ENCODE data around the gene ADAMTSL4. TPM values are rescaled to one million over a fixed set of nuclear protein-coding genes. Genes with fewer than 3 reads are reported as not detected.

ADAMTSL4 gene
- total and polyA plus RNA-seq, 2 of the 8 experiments (the other 6 are each of a cell fraction or from before 2014, with no cell fraction given) = 4.2 to 5.4 TPM

GRCh38 chr1:150513351-150513791, 35.8 kb upstream of the ADAMTSL4 start:
- no peak overlapping the region for H2BK5ac ChIP-seq (ENCODE audit: low read depth, low read length)
- no peaks in the 10 kb centered on the region for H3K9me3 ChIP-seq (ENCODE audit: insufficient read depth in 2 of 2, low read depth in 1 of 2, low read length in 1 of 2)
- no peak overlapping the region for H3K14ac ChIP-seq (ENCODE audit: insufficient read length)
- no peaks in the 10 kb centered on the region for H3K79me2 ChIP-seq (ENCODE audit: control insufficient read depth in 1 of 2, insufficient read depth in 2 of 2, low read length in 2 of 2)
- no peak overlapping the region for H4K5ac ChIP-seq (ENCODE audit: insufficient read length, low read depth, low read length)
- 92% methylated on average over 7 of the region's 7 CpGs; no CpG with 5 or more reads in 1 of the 2 experiments for WGBS, 2 experiments (ENCODE audit: extremely low coverage in 1 of 2, insufficient coverage in 1 of 2, insufficient read length in 1 of 2, insufficient replicate concordance in 2 of 2, low coverage in 1 of 2, low lambda C conversion rate in 2 of 2, missing lambda C conversion rate in 1 of 2)
- no peaks in the 10 kb centered on the region for H3K36me3 ChIP-seq (ENCODE audit: control insufficient read depth in 2 of 4, insufficient read depth in 4 of 4, low read length in 3 of 4)
- H3K9ac ChIP-seq (replicated peaks in 1 of 4; ENCODE audit: extremely low read depth in 1 of 4, low read depth in 3 of 4, low read length in 3 of 4) = no peak overlapping the region
- H3K4ac ChIP-seq (replicated peaks; ENCODE audit: insufficient read length, low read depth, low read length) = no peak overlapping the region
- H3K56ac ChIP-seq (replicated peaks; ENCODE audit: insufficient read length, low read depth, low read length) = no peak overlapping the region
- H2BK15ac ChIP-seq (ENCODE audit: low read length) = no peak overlapping the region
- H2AK5ac ChIP-seq (ENCODE audit: low read depth, low read length) = no peak overlapping the region
- H2BK20ac ChIP-seq (ENCODE audit: low read length) = no peak overlapping the region
- H2BK120ac ChIP-seq (replicated peaks; ENCODE audit: low read depth, low read length) = no peak overlapping the region
- ChIA-PET CTCF (ENCODE audit: partially characterized antibody) (interaction anchor here (22.4 kb wide), 1 partner anchor 19 kb away, joined by 253 read pairs; no protein-coding TSS in a partner anchor), POLR2A (ENCODE audit: partially characterized antibody) (interaction anchor here (0.6 to 1.7 kb wide), 3 partner anchors 15 to 144 kb away, joined by 4 read pairs; no protein-coding TSS in a partner anchor)
- no peaks in the 10 kb centered on the region for H4K20me1 ChIP-seq (replicated peaks in 1 of 2; ENCODE audit: control insufficient read depth in 1 of 2, insufficient read depth in 2 of 2, low read length in 2 of 2)
- no peak overlapping the region for H3K4me3 ChIP-seq (ENCODE audit: extremely low read depth in 1 of 4, insufficient read depth in 2 of 4, low read depth in 3 of 4, low read length in 4 of 4)
- no peak overlapping the region for H4K91ac ChIP-seq (replicated peaks; ENCODE audit: insufficient read length, low read length)
- H2BK12ac ChIP-seq (ENCODE audit: low read depth, low read length) = no peak overlapping the region
- H2AFZ ChIP-seq (ENCODE audit: low read length) = no peak overlapping the region
- FAIRE-seq (no peak), DNase-seq (ENCODE audit: low read depth in 1 of 2, low spot score in 2 of 2) (no peak)
- H3K23ac ChIP-seq (ENCODE audit: insufficient read length) = no peak overlapping the region
- peaks cover 5% of the 10 kb centered on the region for H3K23me2 ChIP-seq (ENCODE audit: low read depth, low read length)
- H3K27ac ChIP-seq (ENCODE audit: low read depth, low read length) = no peak overlapping the region
- H4K8ac ChIP-seq (ENCODE audit: extremely low read depth, insufficient read depth, low read length) = no peak overlapping the region
- peaks cover 0 to 4% (median 3%) of the 10 kb centered on the region in 4 experiments; a peak in 5 of 7 replicates for H3K4me1 ChIP-seq (replicated peaks in 1 of 4; ENCODE audit: control insufficient read depth in 3 of 4, insufficient read depth in 4 of 4, low read length in 3 of 4)
- no peaks in the 10 kb centered on the region; a peak in 1 of 7 replicates for H3K27me3 ChIP-seq (replicated peaks in 1 of 4; ENCODE audit: control insufficient read depth in 3 of 4, extremely low read depth in 1 of 4, insufficient read depth in 3 of 4, low read length in 3 of 4)
- no peaks in the 10 kb centered on the region for H3K79me1 ChIP-seq (ENCODE audit: low read depth, low read length)
- H3K4me2 ChIP-seq (ENCODE audit: insufficient read depth in 1 of 2, low read depth in 2 of 2, low read length in 2 of 2) = no peak overlapping the region
- H3K18ac ChIP-seq (ENCODE audit: extremely low read depth, low read length) = no peak overlapping the region
- TF ChIP-seq SIX5 (IDR thresholded peaks at IDR 0.05; ENCODE audit: low read depth, low read length) (no peak), TCF12 (IDR thresholded peaks at IDR 0.05; ENCODE audit: low read depth, low read length) (no peak), CTCF (IDR thresholded peaks at IDR 0.05; ENCODE audit: control extremely low read depth in 1 of 3, insufficient read depth in 1 of 3, low read depth in 1 of 3, low read length in 3 of 3) (no peak), POLR2AphosphoS5 (IDR thresholded peaks at IDR 0.05; ENCODE audit: low read depth, low read length) (no peak), TAF1 (IDR thresholded peaks at IDR 0.05; ENCODE audit: low read depth, low read length) (no peak), KDM1A (IDR thresholded peaks at IDR 0.05; ENCODE audit: borderline replicate concordance, low read length) (no peak), GABPA (IDR thresholded peaks at IDR 0.05; ENCODE audit: borderline replicate concordance, insufficient read depth, low read length) (no peak), TBP (IDR thresholded peaks at IDR 0.05; ENCODE audit: low read depth, low read length) (no peak), CREB1 (IDR thresholded peaks at IDR 0.05) (no peak), CHD2 (IDR thresholded peaks at IDR 0.05; ENCODE audit: low read length) (no peak), HDAC2 (IDR thresholded peaks at IDR 0.05; ENCODE audit: borderline replicate concordance in 1 of 2, low read depth in 2 of 2, low read length in 2 of 2) (no peak), SRF (IDR thresholded peaks at IDR 0.05; ENCODE audit: low read depth, low read length) (no peak)
